ENCODE measurements around the gene TBC1D3H.
"Not testable (repeated sequence)": the region's sequence is repeated elsewhere in the genome, so short reads cannot be mapped to it uniquely, and the experiment has no call there.

DNA sequence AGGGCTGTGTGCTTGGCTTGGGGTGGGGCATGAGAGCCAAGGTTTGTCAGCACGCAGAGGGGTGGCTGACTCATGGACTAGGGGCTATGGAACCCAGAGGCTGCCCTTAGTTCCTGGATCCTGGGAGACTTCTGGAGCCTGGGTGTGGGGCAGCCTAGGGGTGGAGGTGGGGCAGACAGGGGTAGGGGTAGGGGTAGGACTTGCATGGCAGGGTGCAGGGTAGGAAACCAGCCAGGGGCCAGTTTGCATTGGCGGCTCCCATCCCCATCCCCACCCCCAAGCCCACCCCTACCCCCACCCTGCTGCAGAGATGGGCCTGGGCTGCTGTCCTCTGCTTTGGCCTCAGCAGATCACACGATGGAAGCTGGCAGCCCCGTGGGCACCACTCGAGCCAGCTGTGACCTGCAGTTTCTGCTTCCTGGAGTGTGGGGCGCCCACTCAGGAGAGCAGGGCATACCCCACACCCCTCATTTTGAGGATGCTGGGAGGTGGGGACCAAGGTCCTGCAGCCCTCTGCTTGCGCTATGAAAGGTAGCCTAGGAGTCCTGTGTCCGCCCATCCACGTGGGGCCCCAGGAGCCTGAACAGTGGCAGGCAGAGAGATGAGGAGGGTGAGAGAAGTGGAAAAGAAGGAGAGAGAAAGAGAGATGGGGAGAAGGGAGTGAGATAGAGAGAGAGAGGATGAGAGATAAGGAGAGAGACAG is 2.9 kb upstream of the TBC1D3H start:
- TF ChIP-seq, protein P1, sequence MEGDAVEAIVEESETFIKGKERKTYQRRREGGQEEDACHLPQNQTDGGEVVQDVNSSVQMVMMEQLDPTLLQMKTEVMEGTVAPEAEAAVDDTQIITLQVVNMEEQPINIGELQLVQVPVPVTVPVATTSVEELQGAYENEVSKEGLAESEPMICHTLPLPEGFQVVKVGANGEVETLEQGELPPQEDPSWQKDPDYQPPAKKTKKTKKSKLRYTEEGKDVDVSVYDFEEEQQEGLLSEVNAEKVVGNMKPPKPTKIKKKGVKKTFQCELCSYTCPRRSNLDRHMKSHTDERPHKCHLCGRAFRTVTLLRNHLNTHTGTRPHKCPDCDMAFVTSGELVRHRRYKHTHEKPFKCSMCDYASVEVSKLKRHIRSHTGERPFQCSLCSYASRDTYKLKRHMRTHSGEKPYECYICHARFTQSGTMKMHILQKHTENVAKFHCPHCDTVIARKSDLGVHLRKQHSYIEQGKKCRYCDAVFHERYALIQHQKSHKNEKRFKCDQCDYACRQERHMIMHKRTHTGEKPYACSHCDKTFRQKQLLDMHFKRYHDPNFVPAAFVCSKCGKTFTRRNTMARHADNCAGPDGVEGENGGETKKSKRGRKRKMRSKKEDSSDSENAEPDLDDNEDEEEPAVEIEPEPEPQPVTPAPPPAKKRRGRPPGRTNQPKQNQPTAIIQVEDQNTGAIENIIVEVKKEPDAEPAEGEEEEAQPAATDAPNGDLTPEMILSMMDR (IDR thresholded peaks at IDR 0.05) = not testable (repeated sequence)
- TF ChIP-seq POLR2A (IDR thresholded peaks at IDR 0.05) = not testable (repeated sequence)
